ENCODE data around the gene ZSWIM5.
"Not testable (repeated sequence)": the region's sequence is repeated elsewhere in the genome, so short reads cannot be mapped to it uniquely, and the experiment has no call there.

Gene ZSWIM5

DNA sequence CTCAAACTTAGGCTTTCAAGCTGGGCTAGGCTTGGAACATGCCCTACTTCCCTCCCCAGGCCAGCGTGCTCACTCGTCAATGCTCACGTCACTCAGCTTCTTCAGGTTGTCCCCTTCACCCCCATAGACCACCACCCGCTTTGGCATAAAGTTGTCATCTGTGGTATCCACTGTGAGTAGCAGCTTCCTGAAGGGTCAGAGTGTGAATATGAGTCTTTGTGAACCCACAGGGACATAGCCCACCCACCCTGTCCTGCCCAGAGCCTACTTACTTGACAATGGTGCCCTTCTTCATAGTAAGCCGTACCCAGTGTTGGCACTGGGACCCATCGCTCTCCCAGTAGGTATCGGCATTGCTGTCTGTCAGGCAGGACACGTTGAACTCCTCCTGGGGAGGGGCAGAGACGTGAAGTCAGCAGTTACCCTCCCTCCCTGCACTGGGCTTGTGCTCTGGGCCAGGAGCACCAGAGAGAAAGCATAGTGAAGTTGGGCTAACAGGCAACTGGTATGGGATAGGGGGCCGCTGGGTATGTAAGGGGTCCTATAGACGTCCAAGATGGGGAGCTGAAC is 197.0 kb downstream of the ZSWIM5 start:
- no peak for FAIRE-seq
- no peak for TF ChIP-seq POLR2A (IDR thresholded peaks at IDR 0.05; ENCODE audit: low read depth, low read length)
- no peak for DNase-seq (ENCODE audit: insufficient read length, low spot score)

DNA sequence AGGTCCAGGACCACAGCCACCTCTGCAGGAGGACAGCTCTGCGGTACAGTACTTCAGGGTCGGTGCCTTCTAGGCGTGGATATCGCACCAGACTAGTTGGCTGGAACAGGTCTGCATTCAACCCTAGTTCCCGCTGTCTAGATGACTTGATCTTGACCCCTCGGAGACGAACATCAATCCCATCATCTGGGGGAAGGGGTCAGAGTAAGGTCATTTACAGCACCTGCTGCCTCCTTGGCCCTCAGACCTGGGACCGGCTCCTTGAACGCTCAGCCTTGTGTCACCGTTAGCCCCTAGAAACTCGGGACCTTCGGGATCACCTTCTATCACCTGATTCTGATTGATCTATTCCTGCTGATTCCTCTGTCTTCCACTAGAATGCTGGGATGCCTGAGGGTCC is 197.9 kb downstream of the ZSWIM5 start:
- no peak for TF ChIP-seq POLR2A (IDR thresholded peaks at IDR 0.05; ENCODE audit: low read depth, low read length)
- FAIRE-seq (no peak), DNase-seq (ENCODE audit: insufficient read length, low spot score) (no peak)

- no peak for FAIRE-seq
- no peak for TF ChIP-seq POLR2A (IDR thresholded peaks at IDR 0.05; ENCODE audit: low read depth, low read length)
- DNase-seq (ENCODE audit: insufficient read length, low spot score): no peak
Observed at GRCh38 chr1:45008076-45008475, 198.3 kb downstream of the ZSWIM5 start.

DNA sequence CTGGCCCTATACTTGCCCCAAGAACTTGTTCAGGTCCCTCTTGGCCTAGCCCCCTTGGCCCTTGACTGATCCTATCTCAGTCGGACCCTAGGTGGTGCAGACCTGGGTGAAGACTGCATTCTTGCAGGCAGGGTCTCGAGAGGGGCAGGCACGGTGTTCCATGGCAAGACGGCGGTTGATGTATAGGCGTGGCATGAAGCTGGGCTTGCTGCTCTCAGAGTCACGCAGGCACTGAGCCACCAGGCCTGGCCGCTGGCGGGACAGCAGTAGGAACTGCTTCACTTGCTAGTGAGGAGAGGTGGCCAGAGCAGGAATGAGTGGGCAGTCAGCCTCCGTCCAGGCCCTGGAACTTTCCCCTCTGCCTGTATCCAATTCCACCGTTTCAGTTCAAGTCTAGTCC is 199.1 kb downstream of the ZSWIM5 start:
- no peak for TF ChIP-seq POLR2A (IDR thresholded peaks at IDR 0.05; ENCODE audit: low read depth, low read length)
- FAIRE-seq: no peak
- DNase-seq (ENCODE audit: insufficient read length, low spot score): no peak

DNA sequence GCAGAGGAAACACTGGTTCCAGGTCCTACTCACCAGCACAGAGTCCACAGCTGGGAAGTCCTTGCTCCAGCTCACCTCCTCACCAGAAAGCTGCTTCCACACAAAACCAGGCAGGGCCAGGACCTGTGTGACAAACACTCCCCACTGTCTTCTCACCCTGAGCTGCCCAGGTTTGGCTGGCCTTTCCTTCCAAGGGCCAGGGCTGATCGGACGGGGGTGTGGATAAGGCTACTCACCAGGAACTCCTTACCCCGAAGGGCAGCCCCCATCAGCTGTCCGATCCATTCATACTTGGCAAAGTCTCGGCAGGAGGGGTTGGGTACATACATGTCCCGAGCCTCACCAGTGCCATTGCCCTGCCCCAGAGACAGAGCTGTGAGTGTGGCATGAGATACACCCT is 200.6 kb downstream of the ZSWIM5 start:
- FAIRE-seq: no peak
- no peak for DNase-seq (ENCODE audit: insufficient read length, low spot score)
- no peak for TF ChIP-seq POLR2A (IDR thresholded peaks at IDR 0.05; ENCODE audit: low read depth, low read length)

DNA sequence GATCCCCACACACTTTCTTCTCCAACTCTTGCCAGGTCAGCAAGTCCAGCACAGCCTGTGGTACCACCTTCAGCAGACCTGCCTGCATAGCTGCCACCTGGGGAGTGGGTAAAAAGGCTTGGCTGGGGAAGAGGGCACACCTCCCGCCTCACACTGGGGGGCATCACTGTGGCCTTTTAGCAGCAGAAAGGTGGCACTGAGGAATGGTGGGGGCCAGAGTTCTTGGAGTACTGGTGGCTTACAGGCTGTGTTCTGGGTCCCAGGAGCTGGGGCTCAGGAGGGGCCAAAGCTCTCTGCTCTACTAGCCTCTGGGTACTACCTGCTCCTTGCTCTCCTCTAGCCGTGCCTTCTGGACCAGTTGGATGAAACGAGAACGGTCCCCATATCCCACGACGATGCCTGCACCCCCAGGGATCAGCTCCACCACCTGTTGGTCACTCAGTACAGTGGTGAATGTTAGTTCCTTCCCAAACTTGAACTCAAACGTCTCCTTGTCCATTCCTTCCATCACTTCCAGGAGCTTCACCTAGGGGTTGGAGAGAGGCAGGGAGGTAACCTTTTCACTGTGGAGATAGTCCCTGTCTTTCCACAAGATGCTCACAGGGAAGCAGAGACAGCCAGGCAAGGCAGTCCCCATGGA is 202.0 kb downstream of the ZSWIM5 start:
- DNase-seq (ENCODE audit: insufficient read length, low spot score): no peak
- no peak for FAIRE-seq
- TF ChIP-seq POLR2A (IDR thresholded peaks at IDR 0.05; ENCODE audit: low read depth, low read length): no peak

GRCh38 chr1:45003741-45004140 is 202.7 kb downstream of the ZSWIM5 start:
- DNase-seq (ENCODE audit: insufficient read length, low spot score) (no peak), FAIRE-seq (no peak)
- TF ChIP-seq POLR2A (IDR thresholded peaks at IDR 0.05; ENCODE audit: low read depth, low read length): no peak

GRCh38 chr1:45002650-45003645 is 203.5 kb downstream of the ZSWIM5 start:
- DNase-seq (ENCODE audit: insufficient read length, low spot score) (no peak), FAIRE-seq (no peak)
- TF ChIP-seq POLR2A (IDR thresholded peaks at IDR 0.05; ENCODE audit: low read depth, low read length): no peak

- not testable (repeated sequence) for FAIRE-seq; DNase-seq (ENCODE audit: insufficient read length, low spot score)
Observed at GRCh38 chr1:45001576-45001975, 204.8 kb downstream of the ZSWIM5 start.

GRCh38 chr1:45001011-45001481 is 205.4 kb downstream of the ZSWIM5 start:
- no peak for TF ChIP-seq POLR2A (IDR thresholded peaks at IDR 0.05; ENCODE audit: low read depth, low read length)
- FAIRE-seq (no peak), DNase-seq (ENCODE audit: insufficient read length, low spot score) (no peak)

GRCh38 chr1:44999232-44999631 is 207.2 kb downstream of the ZSWIM5 start:
- no peak for TF ChIP-seq POLR2A (IDR thresholded peaks at IDR 0.05; ENCODE audit: low read depth, low read length)
- no peak for DNase-seq (ENCODE audit: insufficient read length, low spot score)
- FAIRE-seq: no peak

GRCh38 chr1:44995467-44996238 is 210.8 kb downstream of the ZSWIM5 start:
- no peak for DNase-seq (ENCODE audit: insufficient read length, low spot score)
- no peak for TF ChIP-seq POLR2A (IDR thresholded peaks at IDR 0.05; ENCODE audit: low read depth, low read length)
- no peak for FAIRE-seq

- no peak for FAIRE-seq
- no peak for TF ChIP-seq POLR2A (IDR thresholded peaks at IDR 0.05; ENCODE audit: low read depth, low read length)
- DNase-seq (ENCODE audit: insufficient read length, low spot score): no peak
Observed at GRCh38 chr1:44994309-44994898, 212.0 kb downstream of the ZSWIM5 start.
